Heart left ventricle (tissue), 16 donors: ENCODE data around the gene FURIN. TPM values are rescaled to one million over a fixed set of nuclear protein-coding genes. Genes with fewer than 3 reads are reported as not detected.

Source experiments
- ATAC-seq, 4 donors: fragments of 200-7000 bp; cut with Tn5 transposase; one replicate each; pipeline ENCODE4 v1.9.1; 2020 to 2022; ENCODE audit warnings: moderate library complexity in 4 of 4, mild to moderate bottlenecking in 3 of 4, moderate number of reproducible peaks in 1 of 4
- DNase-seq, 5 donors: peaks; one replicate each; pipeline ENCODE4 v3.0.0-alpha.2; 2020
- H3K27ac ChIP-seq, 12 donors: fragments of 200-600 bp; sonication (generic) in 4 of 12; one replicate each; pipeline versions ENCODE4 v1.5.0 to v1.8.0; 2016 to 2022; ENCODE audit warnings: mild to moderate bottlenecking in 2 of 12
- H3K27me3 ChIP-seq, 9 donors: fragments of 200-600 bp; sonication (generic) in 2 of 9; one replicate each; pipeline versions ENCODE4 v1.5.1 to v1.8.0; 2016 to 2022; ENCODE audit warnings: mild to moderate bottlenecking in 3 of 9
- H3K36me3 ChIP-seq, 9 donors: fragments of 200-600 bp; sonication (generic) in 2 of 9; one replicate each; pipeline versions ENCODE4 v1.5.0 to v1.8.0; 2018 to 2022; ENCODE audit warnings: mild to moderate bottlenecking in 2 of 9
- H3K4me1 ChIP-seq, 12 donors: fragments of 200-600 bp; sonication (generic) in 4 of 12; one replicate each; pipeline versions ENCODE4 v1.5.0 to v1.8.0; 2016 to 2022; ENCODE audit warnings: mild to moderate bottlenecking in 3 of 12
- H3K4me3 ChIP-seq, 12 donors: fragments of 200-600 bp; sonication (generic) in 4 of 12; one replicate each; pipeline versions ENCODE4 v1.5.0 to v1.8.0; 2017 to 2022; ENCODE audit warnings: mild to moderate bottlenecking in 9 of 12, moderate library complexity in 4 of 12
- H3K9me3 ChIP-seq, 12 donors: fragments of 200-600 bp; sonication (generic) in 4 of 12; one replicate each; pipeline versions ENCODE4 v1.5.0 to v1.8.0; 2016 to 2022; ENCODE audit warnings: mild to moderate bottlenecking in 1 of 12
- CTCF ChIP-seq, 12 donors: fragments of 200-600 bp; sonication (generic) in 4 of 12; IDR thresholded peaks; one replicate each; pipeline versions ENCODE4 v1.5.0 to v1.8.0; 2018 to 2022; ENCODE audit warnings: antibody characterized with exemption in 12 of 12, mild to moderate bottlenecking in 5 of 12
- POLR2A ChIP-seq, 2 donors: fragments of 450-650 bp; IDR thresholded peaks; one replicate each; pipeline ENCODE4 v1.6.1; 2017; ENCODE audit warnings: antibody characterized with exemption in 2 of 2, mild to moderate bottlenecking in 2 of 2, moderate library complexity in 2 of 2
- WGBS, 4 donors: extraction: QIAGEN DNeasy Blood & Tissue Kit in 2 of 4; methylation state at CpG; one replicate each; pipeline versions ENCODE4 v1.1.5 to v1.1.7; 2013 to 2018; 5-methylcytosine and 5-hydroxymethylcytosine counted together
- intact Hi-C, 10 donors: fragments of 100-400 bp; cut with DNase I; formaldehyde crosslinking; loops; one replicate each; pipeline versions ENCODE4 v1.11.1 to v1.14.2; 2022
- polyA plus RNA-seq, 2 donors: library from polyadenylated mRNA; stranded (reverse); fragments of 200-250 nt; gene quantifications; one replicate each; pipeline ENCODE4 v1.2.3, GENCODE V29; 2013
- total RNA-seq, 9 donors: library from RNA; depleted of rRNA in 2 of 9; stranded (reverse); fragments of >200 nt in 2 of 9; fragmentation: NEBNext Ultra II Directional in 3 of 9; extraction: Animal tissue kit (Norgen Biotek cat#: 25700) in 3 of 9; gene quantifications; one replicate each; pipeline versions ENCODE4 v1.1.0 to v1.2.4, GENCODE V29; 2016 to 2023
- donor health status: ischemic (EF 13 %, LVEDD 7.1; RV severe dilation, severe dysfunction).
- donor health status: healthy with polysubstance abuse.
- donor health status: DM: no; HTN: yes; CAD: no.
- donor health status: DM: no; HTN: no; CAD: no.
- donor health status: ischemic (EF 25% LVEDD 6.9; RV normal size, moderate dysfunction).
- donor health status: ischemic (EF 25% LVEDD 5.7; RV mildly dilated, moderate dysfunction).
- donor health status: healthy.
- donor health status: DM: yes; HTN: yes; CAD: no.
- donor health status: ischemic (EF 35%, LVEDD 5.7; RV mildly dilated, moderate dysfunction).
- donor health status: nonischemic (EF 11% LVEDD 7.7; RV severe dilation, severe dysfunction).
- donor health status: DM: yes; HTN: yes; CAD: no.
- donor health status: PGD.
- donor health status: ischemic (EF 29% LVEDD 5.4; RV normal size, mild dysfunction).
- donor health status: nonischemic (EF 23%, LVEDD 6.1; RV moderate dilation, normal function).

The FURIN gene
- total and polyA plus RNA-seq, 11 donors = 37.2 to 174 (median 64.8) TPM

GRCh38 chr15:90931828-90932659, 63.7 kb downstream of the FURIN start, which contains the start of gene HDDC3:
Gene HDDC3, minus strand, starts transcription at chr15:90932549. Its CDS starts 9 bp downstream, at chr15:90932540.
- DNase-seq (peak; percentile 90 to 96 (median 93)), ATAC-seq (peak; percentile 42 to 66 (median 65))
- peak; percentile 94 to 99 (median 97) for TF ChIP-seq CTCF (IDR thresholded peaks at IDR 0.05)
- TF ChIP-seq POLR2A (IDR thresholded peaks at IDR 0.05) = peak in 1 of 2 donors; percentile 28
- Histone ChIP-seq H3K4me3 (peak within 1 kb of the TSS; percentile 48 to 95 (median 86)), H3K9me3 (no peaks in the 10 kb centered on the region), H3K4me1 (peaks cover 11 to 67% (median 47%) of the 10 kb centered on the region in 12 donors), H3K27me3 (no peaks in the 10 kb centered on the region), H3K36me3 (peaks cover 0 to 7% (median 4%) of the 10 kb centered on the region in 9 donors), H3K27ac (peak within 1 kb of the TSS; percentile 89 to 97 (median 96))
- intact Hi-C loops = loop anchor here in 8 of 10 donors (1.0 to 5.0 kb wide), 7 partner anchors 29 to 285 kb away; partner anchors contain the start of gene MAN2A2 (in 5 of the 8)
- WGBS, 4 donors = 0 to 2% (median 1%) methylated on average over 26 to 52 of the region's 52 CpGs

- intact Hi-C loops = loop anchor here in 7 of 10 donors (1.0 to 5.0 kb wide), 7 partner anchors 30 to 285 kb away; partner anchors contain the start of gene MAN2A2 (in 2 of the 7)
- peaks cover 11 to 69% (median 47%) of the 10 kb centered on the region in 12 donors for H3K4me1 ChIP-seq
- peak overlapping the region in 11 of 12 donors; percentile 89 to 97 (median 96) for H3K27ac ChIP-seq
- H3K9me3 ChIP-seq = no peaks in the 10 kb centered on the region
- 16 to 19% (median 18%) methylated on average over 5 of the region's 5 CpGs for WGBS, 4 donors
- H3K4me3 ChIP-seq = peak overlapping the region in 9 of 12 donors; percentile 73 to 95 (median 91)
- DNase-seq = no peak
- TF ChIP-seq CTCF (IDR thresholded peaks at IDR 0.05) (peak in 3 of 12 donors; percentile 2 to 6 (median 2)), POLR2A (IDR thresholded peaks at IDR 0.05) (peak in 1 of 2 donors; percentile 3)
- ATAC-seq = no peak
- no peaks in the 10 kb centered on the region for H3K27me3 ChIP-seq
- peaks cover 0 to 13% (median 10%) of the 10 kb centered on the region in 9 donors for H3K36me3 ChIP-seq
These were observed 64.2 kb downstream of the FURIN start for GRCh38 chr15:90932660-90932991.

Other genes starting within 250 kb of the FURIN start
- gene BLM, start 151.2 kb upstream of the FURIN start, total RNA-seq = 10 to 100 TPM in 6 of 9 donors, 1 to 10 TPM in 3; 4.3 to 39.6 (median 12.2) TPM
- 10 to 100 TPM in 1 of 2 donors, 1 to 10 TPM in 1; 9.3 to 14.4 TPM for gene BLM, start 151.2 kb upstream of the FURIN start, polyA plus RNA-seq
- 10 to 100 TPM; 10.7 to 37.5 (median 15.9) TPM for gene FES, start 15.9 kb downstream of the FURIN start, total RNA-seq
- 10 to 100 TPM; 15.6 to 16.4 TPM for gene FES, start 15.9 kb downstream of the FURIN start, polyA plus RNA-seq
- gene MAN2A2, start 34.7 kb downstream of the FURIN start, total RNA-seq = 100 to 1,000 TPM in 3 of 9 donors, 10 to 100 TPM in 6; 62.2 to 145 (median 89.0) TPM
- 10 to 100 TPM; 38.7 to 42.3 TPM for gene MAN2A2, start 34.7 kb downstream of the FURIN start, polyA plus RNA-seq
- 10 to 100 TPM; 10.9 to 19.9 (median 15.2) TPM for gene HDDC3, start 64.0 kb downstream of the FURIN start, total RNA-seq
- 10 to 100 TPM; 13.9 to 16.8 TPM for gene HDDC3, start 64.0 kb downstream of the FURIN start, polyA plus RNA-seq
- 10 to 100 TPM; 12.0 to 34.0 (median 21.9) TPM for gene UNC45A, start 66.7 kb downstream of the FURIN start, total RNA-seq
- 10 to 100 TPM; 20.0 to 24.9 TPM for gene UNC45A, start 66.7 kb downstream of the FURIN start, polyA plus RNA-seq
- 10 to 100 TPM in 1 of 9 donors, 1 to 10 TPM in 8; 5.6 to 11.1 (median 7.3) TPM for gene RCCD1, start 86.3 kb downstream of the FURIN start, total RNA-seq
- 1 to 10 TPM; 5.4 to 6.9 TPM for gene RCCD1, start 86.3 kb downstream of the FURIN start, polyA plus RNA-seq
- gene PRC1, start 125.9 kb downstream of the FURIN start, total RNA-seq = 10 to 100 TPM in 2 of 9 donors, 1 to 10 TPM in 7; 3.1 to 25.7 (median 4.7) TPM
- gene PRC1, start 125.9 kb downstream of the FURIN start, polyA plus RNA-seq = 1 to 10 TPM; 1.9 to 4.7 TPM
- 1 to 10 TPM; 2.9 to 7.9 (median 5.7) TPM for gene VPS33B, start 154.0 kb downstream of the FURIN start, total RNA-seq
- gene VPS33B, start 154.0 kb downstream of the FURIN start, polyA plus RNA-seq = 1 to 10 TPM; 3.8 to 8.2 TPM
- gene SV2B, start 231.7 kb downstream of the FURIN start, total RNA-seq = 10 to 100 TPM in 2 of 9 donors, 1 to 10 TPM in 5, under 1 TPM in 2; 0.63 to 23.5 (median 2.9) TPM
- gene SV2B, start 231.7 kb downstream of the FURIN start, polyA plus RNA-seq = under 1 TPM; 0.42 to 0.69 TPM